Measurements from ENCODE around the gene BMPR1A.

Gene BMPR1A

DNA sequence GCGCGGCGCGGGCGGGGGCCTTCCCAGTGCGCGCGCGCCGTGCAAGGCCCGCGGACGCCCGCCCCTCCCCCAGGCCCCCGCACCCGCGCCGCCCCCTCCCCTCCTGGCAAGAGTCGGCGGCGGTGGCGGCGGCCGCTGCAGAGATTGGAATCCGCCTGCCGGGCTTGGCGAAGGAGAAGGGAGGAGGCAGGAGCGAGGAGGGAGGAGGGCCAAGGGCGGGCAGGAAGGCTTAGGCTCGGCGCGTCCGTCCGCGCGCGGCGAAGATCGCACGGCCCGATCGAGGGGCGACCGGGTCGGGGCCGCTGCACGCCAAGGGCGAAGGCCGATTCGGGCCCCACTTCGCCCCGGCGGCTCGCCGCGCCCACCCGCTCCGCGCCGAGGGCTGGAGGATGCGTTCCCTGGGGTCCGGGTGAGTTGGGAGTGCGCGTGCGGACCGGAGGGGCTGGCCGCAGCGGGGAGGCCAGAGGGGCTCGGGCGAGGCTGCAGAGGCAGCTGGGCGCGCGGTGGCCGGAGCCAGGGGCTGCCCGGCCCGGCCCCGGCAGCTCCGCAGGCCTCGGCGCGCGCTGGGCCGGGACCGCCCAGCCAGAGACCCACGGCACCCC lies at the start of gene BMPR1A:
Gene BMPR1A (plus strand): TSS at position 109 of the 602 bp plus-strand sequence. CDS start 119,400 bp downstream, outside the sequence.
- DNase-seq, result no peak

DNA sequence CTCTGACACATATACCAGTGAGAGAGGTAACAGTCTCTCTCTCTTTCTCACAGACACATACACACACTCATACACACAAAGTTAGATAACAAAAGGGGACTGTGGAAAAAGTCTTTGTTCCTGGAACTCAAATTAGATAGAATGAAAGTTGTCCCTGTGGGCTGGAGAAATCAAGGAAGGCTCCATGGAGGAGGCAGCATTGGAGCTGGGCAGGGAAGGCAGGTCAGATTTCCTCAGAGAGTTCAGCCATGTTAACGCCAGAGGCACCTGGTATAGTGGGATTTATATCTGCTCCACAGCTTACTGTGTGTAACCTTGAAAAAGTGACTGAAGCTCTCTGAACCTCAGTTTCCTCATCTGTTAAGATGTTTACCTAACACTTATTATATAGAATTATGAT lies 49.4 kb upstream of the BMPR1A start:
- DNase-seq, result no peak

DNA sequence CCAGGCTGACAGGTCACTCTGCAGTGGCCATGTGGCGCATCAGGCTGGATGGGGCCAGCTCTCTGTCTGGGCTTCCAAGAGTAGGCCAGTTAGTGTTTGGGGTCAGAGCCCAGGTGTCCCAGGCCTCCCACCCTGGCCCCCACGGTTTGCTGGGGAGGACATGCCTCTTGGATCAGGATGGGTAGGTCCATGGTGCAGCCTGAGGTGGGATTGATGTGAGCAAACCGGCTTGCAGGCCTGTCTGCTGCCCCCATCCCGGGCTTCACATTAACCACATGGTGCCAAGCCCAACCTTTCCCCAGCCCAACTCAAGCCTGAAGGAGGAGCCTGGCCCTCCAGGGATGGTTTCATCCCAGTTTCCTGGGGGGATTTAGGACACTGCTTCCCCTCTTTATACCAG lies 48.9 kb upstream of the BMPR1A start:
- no peak for DNase-seq

DNA sequence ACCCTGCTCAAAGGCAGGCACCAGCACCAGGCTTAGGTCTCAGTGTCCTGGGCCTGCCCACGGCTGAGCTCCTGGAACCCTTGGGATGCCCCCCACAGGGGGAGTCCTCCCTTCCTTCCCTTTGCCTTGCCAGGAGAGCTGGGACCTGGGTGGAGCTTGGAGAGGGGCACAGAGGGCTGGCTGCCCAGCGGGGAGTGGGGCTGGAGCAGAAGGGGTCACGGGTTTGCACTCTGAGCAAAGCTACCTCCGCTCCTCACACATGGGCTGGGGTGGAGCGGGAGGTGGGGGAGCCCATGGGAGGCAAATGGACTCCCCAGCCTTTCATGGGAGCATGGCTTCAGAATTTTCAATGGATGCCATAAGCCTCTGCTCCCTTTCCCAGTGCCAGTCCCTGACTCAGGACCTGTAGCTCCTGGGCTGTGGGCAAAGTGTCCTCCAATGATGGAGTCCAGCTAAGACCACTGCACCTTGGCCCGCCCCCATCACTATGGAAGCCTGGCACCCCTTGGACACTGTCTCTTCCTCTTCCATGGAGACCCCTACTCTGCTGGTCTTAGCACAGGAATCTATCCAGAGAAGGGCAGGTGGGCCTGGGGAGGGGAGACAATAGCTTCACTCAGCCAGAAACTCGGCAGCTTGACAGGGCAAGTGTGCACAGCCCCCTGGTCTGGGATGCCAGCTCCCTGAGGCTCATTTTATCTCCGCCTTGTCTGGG lies 48.2 kb upstream of the BMPR1A start:
- DNase-seq, result no peak

DNA sequence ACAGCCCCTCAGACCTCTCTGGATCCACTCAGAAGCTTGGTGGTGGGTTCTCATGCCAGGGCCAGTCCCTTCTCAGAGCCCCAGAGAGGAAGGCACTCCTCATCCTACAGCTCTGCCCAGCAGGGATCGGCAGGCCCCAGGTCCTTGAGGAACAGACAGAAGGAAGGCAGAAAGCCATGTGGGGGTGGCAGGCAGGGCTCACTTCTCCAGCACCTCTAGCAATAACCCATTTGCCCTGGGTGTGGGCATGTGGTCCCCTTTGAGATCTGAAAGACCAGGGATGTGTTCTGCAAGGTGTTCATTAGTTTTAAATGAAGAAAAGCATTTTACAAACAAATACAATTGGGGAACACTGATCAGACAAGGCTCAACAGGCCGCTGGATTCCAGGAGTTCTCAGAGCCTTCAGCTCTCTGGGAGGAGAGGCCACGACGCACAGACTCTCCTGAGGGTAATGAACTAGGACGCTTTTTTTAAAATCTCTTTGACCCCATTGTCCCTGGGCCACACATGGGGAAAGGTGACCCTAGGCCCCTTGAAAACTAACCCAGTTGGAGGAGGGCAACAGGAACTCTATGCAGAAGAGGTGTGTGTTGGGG lies 47.5 kb upstream of the BMPR1A start:
- no peak for DNase-seq

DNA sequence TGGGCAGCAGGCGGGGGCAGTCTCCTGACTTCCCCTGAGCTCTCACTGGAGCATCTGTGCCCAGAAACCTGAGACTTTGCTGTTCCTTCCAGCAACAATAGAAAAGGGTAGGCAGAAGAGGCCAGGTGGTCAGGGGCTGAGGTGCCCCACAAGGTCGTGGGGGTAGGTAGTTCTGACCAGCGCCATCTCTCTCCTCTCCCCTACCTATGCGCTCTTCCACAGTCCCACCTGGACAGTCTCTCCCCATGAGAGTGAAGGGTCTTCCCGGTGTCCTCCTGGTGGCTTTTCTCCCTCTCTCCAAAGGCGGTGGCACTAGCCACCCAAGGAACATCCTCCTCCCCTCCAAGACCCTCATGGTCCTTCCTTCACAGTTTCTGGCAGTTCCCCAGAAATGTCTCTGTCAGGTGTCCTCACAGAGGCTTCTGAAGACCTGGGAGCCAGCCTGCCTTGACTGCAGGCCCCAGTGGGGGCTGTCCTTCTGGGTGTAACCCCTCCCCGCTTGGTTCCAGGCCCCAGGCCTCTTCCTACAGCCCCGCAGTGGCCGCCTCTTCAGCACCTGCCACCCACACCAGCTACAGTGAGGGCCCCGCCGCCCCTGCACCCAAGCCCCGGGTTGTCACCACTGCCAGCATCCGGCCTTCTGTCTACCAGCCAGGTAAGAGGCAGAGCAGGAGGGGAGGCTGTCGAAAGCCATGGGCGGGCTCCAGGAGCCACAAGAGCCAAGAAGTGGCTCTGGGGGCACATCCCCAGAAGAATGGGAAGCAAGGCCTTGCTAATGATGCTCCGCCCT lies 46.8 kb upstream of the BMPR1A start:
- no peak for DNase-seq

DNA sequence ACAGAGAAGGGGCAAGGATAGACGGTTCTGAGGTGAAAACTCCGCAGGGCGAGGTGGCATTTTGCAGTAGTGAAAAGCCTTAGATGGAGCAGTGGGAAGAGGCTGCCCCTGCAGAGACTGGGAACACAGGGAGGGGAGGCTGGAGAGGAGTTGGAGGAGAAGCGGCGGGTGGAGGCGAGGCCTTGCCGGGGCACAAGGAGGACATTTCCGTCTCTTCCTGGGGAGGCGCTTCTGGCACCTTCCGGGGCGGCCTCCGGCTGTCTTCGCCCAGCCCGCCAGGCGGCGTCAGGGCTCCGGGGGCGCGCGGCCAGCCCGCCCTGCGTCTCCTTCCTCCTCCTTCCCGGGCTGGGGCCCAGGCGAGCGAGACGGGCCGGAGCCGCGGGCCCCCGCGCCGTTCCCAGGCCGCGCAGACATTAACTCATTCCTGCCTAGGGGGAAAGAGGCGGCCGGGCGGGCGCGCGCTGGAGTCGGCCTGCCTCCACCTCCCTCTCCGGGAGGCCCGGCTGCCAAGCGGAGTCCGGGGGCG lies 45.4 kb upstream of the BMPR1A start:
- DNase-seq, result peak; percentile 89

DNA sequence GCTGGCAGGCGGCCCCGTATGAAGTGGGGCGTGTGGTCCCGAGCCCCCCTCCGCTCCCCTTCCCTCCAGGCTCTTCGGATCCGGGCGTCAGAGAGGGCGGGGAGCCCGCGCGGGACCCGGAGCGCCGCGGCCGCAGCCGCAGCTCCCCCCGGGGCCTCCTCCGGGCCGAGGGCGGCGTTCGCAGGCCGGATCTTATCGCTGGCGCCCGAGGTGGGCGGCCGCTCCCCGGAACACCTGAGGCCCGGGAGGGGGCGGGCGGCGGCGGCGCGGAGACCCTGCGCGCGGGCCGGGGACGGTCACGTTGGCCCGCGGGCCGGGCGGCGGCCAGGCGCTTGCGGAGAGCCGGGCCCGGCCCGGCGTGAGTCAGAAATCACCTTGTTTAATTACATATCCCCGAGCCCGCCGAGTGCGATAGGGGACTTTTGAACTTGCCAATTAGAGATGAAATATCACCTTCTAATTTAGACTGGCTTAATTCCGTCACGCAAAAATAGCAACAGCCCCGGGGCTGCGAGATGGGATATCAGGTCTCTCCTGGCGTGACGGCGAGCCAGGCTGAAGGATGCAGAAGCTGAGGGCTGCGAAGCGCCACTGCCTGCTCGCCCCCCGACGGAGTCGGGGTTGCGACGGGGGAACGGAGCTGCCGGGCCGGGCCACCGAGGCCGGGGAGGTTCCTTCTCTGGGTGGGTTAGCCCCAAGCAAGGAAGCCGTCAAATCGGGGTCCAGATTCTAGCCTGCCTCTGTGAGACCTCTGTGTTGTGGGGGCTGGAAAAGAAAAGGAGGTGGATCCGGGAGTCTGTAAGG lies 44.7 kb upstream of the BMPR1A start:
- DNase-seq, result peak; percentile 55

DNA sequence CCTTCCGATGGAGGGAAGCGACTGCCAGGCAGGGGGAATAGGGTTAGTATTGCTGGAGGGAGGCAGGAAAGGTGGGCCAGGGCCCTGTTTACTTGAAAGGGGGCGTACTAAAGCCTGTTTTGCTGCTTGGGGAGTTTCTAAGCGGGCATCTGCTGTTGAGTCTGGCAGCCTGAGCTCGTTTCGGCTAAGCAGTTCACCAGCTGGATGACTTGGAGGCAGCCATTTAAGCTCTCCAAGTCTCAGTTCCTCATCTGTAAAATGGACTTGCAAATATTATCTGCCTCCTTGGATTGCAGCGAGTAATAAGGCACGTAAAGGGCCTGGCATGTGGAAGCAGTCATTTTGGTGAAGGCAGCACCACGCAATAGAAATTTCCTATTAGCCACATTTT lies 44.1 kb upstream of the BMPR1A start:
- peak; percentile 16 for DNase-seq

DNA sequence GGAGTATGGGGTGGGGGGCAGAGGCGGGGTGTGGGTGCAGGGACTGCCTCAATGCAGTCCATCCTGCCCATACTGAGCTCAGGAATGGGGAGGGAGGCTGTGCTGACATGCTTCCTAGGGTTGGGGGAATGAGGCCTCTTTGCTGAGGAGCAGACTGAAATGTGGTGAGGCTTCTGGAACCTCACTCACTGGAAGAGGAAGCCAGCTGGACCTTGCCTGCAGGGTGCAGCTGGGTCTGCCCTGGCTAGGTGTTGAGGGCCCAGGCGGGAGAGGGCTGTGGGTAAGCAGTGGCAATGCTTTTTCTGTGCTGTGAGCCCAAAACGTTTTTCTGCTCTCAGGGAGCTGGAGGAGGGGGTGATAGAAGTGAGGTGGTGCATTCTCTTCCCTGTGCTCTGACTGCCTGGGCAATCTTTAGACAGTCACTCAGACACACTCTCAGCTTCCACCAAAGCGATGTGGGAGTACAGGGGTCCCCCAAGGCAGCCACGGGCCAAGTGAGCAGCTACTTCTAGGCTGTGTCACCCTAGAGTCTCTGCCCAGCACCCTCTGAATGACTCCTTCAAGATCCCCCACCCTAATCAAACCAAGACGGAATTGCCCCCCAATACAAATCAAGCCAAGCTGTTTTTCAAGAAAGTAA lies 41.1 kb upstream of the BMPR1A start:
- DNase-seq, result no peak

DNA sequence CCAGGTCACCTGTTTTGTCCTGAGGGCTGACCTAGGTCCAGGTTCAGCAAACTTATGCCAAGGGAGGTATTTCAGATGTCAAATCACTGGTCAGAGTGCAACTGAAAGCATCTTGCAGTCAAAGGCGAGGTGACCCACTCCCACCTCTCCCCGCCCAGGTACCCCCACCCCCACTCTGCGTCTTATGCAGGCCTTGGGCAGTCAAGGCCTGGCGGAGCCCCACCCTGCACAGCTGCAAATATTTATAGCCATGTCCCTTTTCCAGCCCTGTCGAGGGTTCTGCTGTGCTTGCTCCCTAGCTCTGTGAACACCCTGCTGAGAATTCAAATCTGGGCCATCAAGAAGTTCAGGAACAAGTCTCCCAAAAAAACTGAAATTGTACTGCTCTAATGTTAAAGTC lies 40.6 kb upstream of the BMPR1A start:
- DNase-seq, result no peak

DNA sequence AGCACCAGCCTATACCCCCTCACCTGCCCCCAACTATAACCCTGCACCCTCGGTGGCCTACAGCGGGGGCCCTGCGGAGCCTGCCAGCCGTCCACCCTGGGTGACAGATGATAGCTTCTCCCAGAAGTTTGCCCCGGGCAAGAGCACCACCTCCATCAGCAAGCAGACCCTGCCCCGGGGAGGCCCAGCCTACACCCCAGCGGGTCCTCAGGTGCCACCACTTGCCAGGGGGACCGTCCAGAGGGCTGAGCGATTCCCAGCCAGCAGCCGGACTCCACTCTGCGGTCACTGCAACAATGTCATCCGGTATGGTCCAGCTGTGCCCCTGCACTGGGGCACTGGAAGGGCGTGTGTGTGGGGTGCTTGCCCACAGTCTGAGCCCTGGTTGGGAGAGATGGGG lies 40.0 kb upstream of the BMPR1A start:
- DNase-seq, result no peak

DNA sequence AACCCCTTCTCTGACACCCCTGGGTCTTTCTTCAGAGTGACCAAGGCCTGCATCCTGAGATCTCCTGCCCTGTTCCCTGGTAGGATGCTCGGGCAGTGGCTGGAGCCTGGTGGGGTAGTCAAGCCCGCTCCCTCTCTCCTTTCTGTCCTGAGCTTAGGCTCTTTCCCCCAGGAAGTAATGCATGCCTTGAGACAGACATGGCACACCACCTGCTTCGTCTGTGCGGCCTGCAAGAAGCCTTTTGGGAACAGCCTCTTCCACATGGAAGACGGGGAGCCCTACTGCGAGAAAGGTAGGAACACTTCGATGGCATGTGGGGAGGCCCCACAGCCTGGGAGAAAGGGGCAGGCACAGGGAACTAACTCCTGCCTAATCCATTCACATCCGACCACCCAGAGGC lies 37.9 kb upstream of the BMPR1A start:
- no peak for DNase-seq

DNA sequence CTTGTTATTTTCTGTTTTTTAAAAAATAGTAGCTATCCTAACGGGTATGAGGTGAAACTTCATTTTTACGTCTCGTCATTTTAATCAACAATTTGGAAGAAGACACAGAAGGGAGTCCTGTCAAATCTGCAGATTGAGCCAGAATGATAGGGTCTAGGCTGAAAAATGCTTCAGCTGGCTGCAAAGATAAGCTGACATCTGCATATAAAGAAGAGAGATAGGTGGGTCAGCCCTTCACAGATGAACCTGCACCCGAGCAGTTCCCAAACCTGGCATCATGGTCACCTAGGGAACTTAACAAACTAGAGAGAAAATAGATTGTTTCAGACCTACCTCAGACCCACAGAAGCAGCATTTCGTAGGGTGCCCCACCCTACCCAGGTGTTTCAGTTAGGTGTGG lies 35.2 kb upstream of the BMPR1A start:
- no peak for DNase-seq

DNA sequence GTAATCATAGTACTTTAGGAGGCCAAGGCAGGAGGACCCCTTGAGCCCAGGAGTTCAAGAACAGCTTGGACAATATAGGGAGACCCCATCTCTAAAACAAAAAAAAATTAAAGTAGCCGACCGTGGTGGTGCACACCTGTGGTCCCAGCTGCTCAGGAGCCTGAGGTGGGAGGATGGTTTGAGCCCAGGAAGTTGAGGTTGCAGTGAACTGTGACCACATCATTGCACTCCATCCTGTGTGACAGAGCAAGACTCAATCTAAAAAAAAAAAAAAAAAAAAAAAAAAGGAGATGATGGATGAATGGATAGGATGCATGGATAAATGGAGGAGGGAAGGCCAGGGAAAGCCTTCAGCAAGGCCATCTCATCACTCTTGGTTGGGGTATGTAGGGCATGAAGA lies 33.4 kb upstream of the BMPR1A start:
- DNase-seq, result no peak

DNA sequence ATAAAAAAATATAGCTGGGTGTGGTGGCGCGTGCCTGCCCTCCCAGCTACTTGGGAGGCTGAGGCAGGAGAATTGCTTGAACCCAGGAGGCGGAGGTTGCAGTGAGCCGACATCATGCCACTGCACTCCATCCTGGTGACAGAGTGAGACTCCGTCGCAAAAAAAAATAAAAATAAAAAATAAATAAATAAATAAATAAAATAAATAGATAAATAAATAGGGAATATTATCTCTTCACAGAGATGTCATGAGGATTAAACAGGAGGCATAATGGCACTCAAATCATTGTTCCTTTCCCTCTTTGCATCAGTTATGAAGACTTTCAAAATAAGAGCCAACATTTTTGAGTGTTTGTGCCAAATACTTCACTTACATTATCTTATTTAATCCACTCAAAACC lies 32.0 kb upstream of the BMPR1A start:
- DNase-seq, result no peak

DNA sequence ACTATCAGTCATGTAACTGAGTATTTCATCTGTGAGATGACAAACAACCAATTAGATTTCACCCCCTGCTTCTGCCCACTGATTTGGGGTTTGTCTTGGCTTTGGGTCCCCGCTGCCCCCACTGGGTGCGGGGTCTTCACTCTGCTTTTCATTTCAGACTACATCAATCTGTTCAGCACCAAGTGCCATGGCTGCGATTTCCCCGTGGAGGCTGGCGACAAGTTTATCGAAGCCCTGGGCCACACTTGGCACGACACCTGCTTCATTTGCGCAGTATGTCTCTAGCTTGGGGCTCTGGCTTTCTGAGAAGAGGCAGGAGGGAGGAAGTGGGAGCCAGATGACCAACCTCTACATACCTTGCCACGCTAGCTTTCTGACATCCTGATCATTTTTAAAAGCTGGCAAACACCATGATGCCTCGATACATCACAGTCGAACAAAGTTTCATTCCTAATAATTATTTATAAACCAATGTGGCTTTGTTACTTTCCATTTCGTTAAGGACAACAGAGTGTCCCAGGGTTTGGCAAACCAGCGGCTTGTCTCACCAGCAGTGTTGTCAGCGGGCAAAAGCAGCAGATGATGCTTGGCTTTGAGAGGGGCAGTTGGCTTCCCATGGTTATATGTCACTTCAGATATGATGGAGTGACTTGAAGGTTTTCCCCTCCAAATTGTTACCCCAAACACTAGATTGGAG lies 30.3 kb upstream of the BMPR1A start:
- no peak for DNase-seq

DNA sequence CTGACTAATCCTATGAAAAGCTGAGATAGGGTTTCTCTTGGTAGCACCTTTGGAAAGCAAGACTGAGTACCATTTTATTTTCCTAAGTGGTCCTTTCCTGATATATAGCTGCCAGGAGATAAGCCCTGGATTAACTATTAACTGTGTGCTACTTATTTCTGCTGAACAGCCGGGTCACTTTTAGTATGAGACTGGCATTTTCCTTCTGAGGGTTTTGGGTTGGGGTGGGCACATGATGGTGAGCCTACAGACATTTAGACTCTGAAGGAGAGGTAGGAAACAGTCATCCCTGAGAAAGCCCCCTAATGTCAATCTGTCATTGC lies 29.8 kb upstream of the BMPR1A start:
- no peak for DNase-seq

DNA sequence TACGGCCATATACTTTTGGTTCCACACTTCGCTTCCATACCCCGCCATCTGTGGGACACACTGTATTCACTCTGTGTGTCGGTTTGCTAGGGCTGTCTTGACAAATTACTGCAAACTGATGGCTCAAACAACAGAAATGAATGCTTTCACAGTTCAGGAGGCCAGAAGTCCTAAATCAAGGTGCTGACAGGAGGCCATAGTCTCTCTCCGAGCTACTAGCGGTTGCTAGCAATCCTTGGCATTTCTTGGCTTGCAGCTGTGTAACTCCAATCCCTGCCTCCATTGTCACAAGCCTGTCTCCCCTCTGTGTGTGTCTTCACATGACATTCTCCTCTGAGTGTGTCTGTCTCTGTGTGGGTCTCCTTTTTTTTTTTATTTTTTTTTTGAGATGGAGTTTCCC lies 28.9 kb upstream of the BMPR1A start:
- DNase-seq, result no peak

DNA sequence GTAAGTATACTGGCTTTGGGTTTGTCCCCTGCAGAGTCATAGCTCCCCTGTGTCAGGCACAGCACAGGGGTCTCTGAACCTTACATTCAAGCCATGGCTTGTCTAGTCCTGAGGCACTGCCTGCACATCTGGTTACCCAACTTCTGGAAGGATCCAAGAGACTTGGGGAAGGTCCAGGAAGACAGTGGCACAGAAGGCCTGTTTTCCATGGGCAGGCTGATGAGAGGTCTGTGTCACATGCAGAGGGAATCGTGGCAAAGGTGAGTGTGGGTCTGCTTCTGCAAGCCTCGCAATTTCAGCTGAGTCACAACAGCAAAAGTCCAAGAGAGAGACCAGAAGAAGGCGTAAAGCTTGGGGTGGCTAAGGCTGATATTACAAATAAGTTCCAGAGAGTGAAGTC lies 28.4 kb upstream of the BMPR1A start:
- DNase-seq, result no peak

DNA sequence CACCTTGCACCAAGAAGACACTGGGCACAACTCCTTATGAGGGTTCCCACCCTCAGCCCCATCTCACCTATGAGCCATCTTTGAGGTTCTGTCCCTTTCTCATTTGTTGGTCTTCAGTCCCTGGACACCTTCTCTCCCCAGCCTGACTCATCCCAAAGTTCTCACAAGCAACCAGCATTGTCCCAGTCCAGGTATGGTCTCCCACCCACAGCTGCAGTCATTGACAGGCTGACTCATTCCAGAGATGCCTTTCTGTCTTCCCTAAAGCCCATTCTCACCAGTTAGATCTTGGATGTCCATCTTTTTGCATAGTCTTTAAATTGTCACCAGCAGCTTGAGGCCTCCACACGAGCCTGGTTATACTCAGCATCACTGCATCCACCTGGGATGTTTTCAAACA lies 26.7 kb upstream of the BMPR1A start:
- DNase-seq, result no peak

DNA sequence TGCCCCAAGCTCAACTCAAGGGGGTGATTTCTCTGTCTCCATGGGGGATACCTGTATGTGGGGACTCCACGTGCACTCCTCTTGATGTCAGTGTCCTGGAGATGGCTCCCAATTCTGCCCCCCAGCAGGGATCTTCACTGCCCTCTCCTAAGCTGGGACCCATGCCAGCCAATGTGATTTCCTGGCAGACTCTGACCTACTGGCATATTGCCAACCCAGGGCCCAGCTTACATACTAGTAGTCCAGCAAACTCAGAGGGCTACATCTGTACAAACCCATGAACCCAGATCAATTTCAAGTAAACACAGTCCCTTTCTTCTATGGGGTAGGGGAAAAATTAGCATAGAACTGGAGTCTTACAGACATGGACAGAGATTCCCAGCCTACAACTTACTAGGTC lies 26.2 kb upstream of the BMPR1A start:
- DNase-seq, result no peak

Data from CD4-positive, alpha-beta T cell treated with Interleukin-17A for 1 hour (primary cell).